ENCODE data around the gene KIF5C. TPM values are rescaled to one million over a fixed set of nuclear protein-coding genes. Genes with fewer than 3 reads are reported as not detected.

KIF5C gene
- total RNA-seq, 1 donor from 2014 or later, result 24.3 TPM

- no peaks in the 10 kb centered on the region for H3K9me3 ChIP-seq (ENCODE audit: insufficient read depth, low read depth, low read length)
- no peaks in the 10 kb centered on the region for H3K79me2 ChIP-seq (ENCODE audit: insufficient read depth, low read length)
- no peak overlapping the region for H3K4me2 ChIP-seq (ENCODE audit: low read length)
- H3K27me3 Mint-ChIP-seq (ENCODE audit: low read depth, unreplicated experiment), result peaks cover 5% of the 10 kb centered on the region
- H3K27me3 ChIP-seq (ENCODE audit: insufficient read depth, low read length), result peaks cover 2% of the 10 kb centered on the region
- no peaks in the 10 kb centered on the region for H3K4me1 ChIP-seq (ENCODE audit: insufficient read depth, low read length)
- no peaks in the 10 kb centered on the region for H3K9me3 Mint-ChIP-seq (ENCODE audit: unreplicated experiment)
- no peak overlapping the region for H2AFZ ChIP-seq (ENCODE audit: low read depth, low read length)
- H3K27ac Mint-ChIP-seq (ENCODE audit: unreplicated experiment), result no peak overlapping the region
- H3K4me3 Mint-ChIP-seq (ENCODE audit: unreplicated experiment), result no peak overlapping the region
- no peak overlapping the region for H3K4me3 ChIP-seq (ENCODE audit: insufficient read depth, low read depth, low read length)
- H3K36me3 ChIP-seq (ENCODE audit: insufficient read depth, low read length), result no peaks in the 10 kb centered on the region
- peaks cover 6% of the 10 kb centered on the region for H3K4me1 Mint-ChIP-seq (ENCODE audit: low read depth, unreplicated experiment)
- DNase-seq (ENCODE audit: low read depth), result no peak
- peaks cover 1% of the 10 kb centered on the region for H3K36me3 Mint-ChIP-seq (ENCODE audit: low read depth, unreplicated experiment)
- H3K9ac ChIP-seq (ENCODE audit: low read length), result no peak overlapping the region
- no peak for FAIRE-seq
- no peak for TF ChIP-seq CTCF (IDR thresholded peaks at IDR 0.05; ENCODE audit: insufficient read depth, low read depth, low read length)
- TF ChIP-seq EZH2 (IDR thresholded peaks at IDR 0.05; ENCODE audit: insufficient read depth, low read length), result no peak
- H3K27ac ChIP-seq (ENCODE audit: low read depth, low read length), result no peak overlapping the region
- H4K20me1 ChIP-seq (ENCODE audit: insufficient read depth, low read length), result no peaks in the 10 kb centered on the region
These were observed 152.7 kb downstream of the KIF5C start for GRCh38 chr2:149027590-149028250.

GRCh38 chr2:149028377-149028776 is 153.3 kb downstream of the KIF5C start:
- Histone ChIP-seq H3K27me3 (ENCODE audit: insufficient read depth, low read length) (peaks cover 2% of the 10 kb centered on the region), H3K9me3 (ENCODE audit: insufficient read depth, low read depth, low read length) (no peaks in the 10 kb centered on the region), H3K4me3 (ENCODE audit: insufficient read depth, low read depth, low read length) (no peak overlapping the region), H3K27ac (ENCODE audit: low read depth, low read length) (no peak overlapping the region), H3K4me1 (ENCODE audit: insufficient read depth, low read length) (no peaks in the 10 kb centered on the region), H3K79me2 (ENCODE audit: insufficient read depth, low read length) (no peaks in the 10 kb centered on the region), H4K20me1 (ENCODE audit: insufficient read depth, low read length) (no peaks in the 10 kb centered on the region), H2AFZ (ENCODE audit: low read depth, low read length) (no peak overlapping the region), H3K4me2 (ENCODE audit: low read length) (no peak overlapping the region), H3K9ac (ENCODE audit: low read length) (no peak overlapping the region), H3K36me3 (ENCODE audit: insufficient read depth, low read length) (no peaks in the 10 kb centered on the region)
- Mint-ChIP-seq H3K27ac (ENCODE audit: unreplicated experiment) (no peak overlapping the region), H3K4me1 (ENCODE audit: low read depth, unreplicated experiment) (peaks cover 6% of the 10 kb centered on the region), H3K9me3 (ENCODE audit: unreplicated experiment) (no peaks in the 10 kb centered on the region), H3K27me3 (ENCODE audit: low read depth, unreplicated experiment) (peaks cover 5% of the 10 kb centered on the region), H3K36me3 (ENCODE audit: low read depth, unreplicated experiment) (no peaks in the 10 kb centered on the region), H3K4me3 (ENCODE audit: unreplicated experiment) (no peak overlapping the region)
- no peak for TF ChIP-seq EZH2 (IDR thresholded peaks at IDR 0.05; ENCODE audit: insufficient read depth, low read length)
- TF ChIP-seq CTCF (IDR thresholded peaks at IDR 0.05; ENCODE audit: insufficient read depth, low read depth, low read length), result no peak
- DNase-seq (ENCODE audit: low read depth) (no peak), FAIRE-seq (no peak)

GRCh38 chr2:149028891-149029290 is 153.9 kb downstream of the KIF5C start:
- H3K4me2 ChIP-seq (ENCODE audit: low read length), result no peak overlapping the region
- H3K27me3 ChIP-seq (ENCODE audit: insufficient read depth, low read length), result peaks cover 2% of the 10 kb centered on the region
- no peaks in the 10 kb centered on the region for H3K4me1 ChIP-seq (ENCODE audit: insufficient read depth, low read length)
- peaks cover 6% of the 10 kb centered on the region for H3K27me3 Mint-ChIP-seq (ENCODE audit: low read depth, unreplicated experiment)
- no peak overlapping the region for H3K4me3 Mint-ChIP-seq (ENCODE audit: unreplicated experiment)
- FAIRE-seq (no peak), DNase-seq (ENCODE audit: low read depth) (no peak)
- no peaks in the 10 kb centered on the region for H4K20me1 ChIP-seq (ENCODE audit: insufficient read depth, low read length)
- no peak overlapping the region for H2AFZ ChIP-seq (ENCODE audit: low read depth, low read length)
- H3K4me3 ChIP-seq (ENCODE audit: insufficient read depth, low read depth, low read length), result no peak overlapping the region
- no peaks in the 10 kb centered on the region for H3K9me3 Mint-ChIP-seq (ENCODE audit: unreplicated experiment)
- no peaks in the 10 kb centered on the region for H3K36me3 Mint-ChIP-seq (ENCODE audit: low read depth, unreplicated experiment)
- H3K9me3 ChIP-seq (ENCODE audit: insufficient read depth, low read depth, low read length), result no peaks in the 10 kb centered on the region
- H3K27ac ChIP-seq (ENCODE audit: low read depth, low read length), result no peak overlapping the region
- no peak overlapping the region for H3K9ac ChIP-seq (ENCODE audit: low read length)
- no peaks in the 10 kb centered on the region for H3K79me2 ChIP-seq (ENCODE audit: insufficient read depth, low read length)
- TF ChIP-seq EZH2 (IDR thresholded peaks at IDR 0.05; ENCODE audit: insufficient read depth, low read length) (no peak), CTCF (IDR thresholded peaks at IDR 0.05; ENCODE audit: insufficient read depth, low read depth, low read length) (no peak)
- no peak overlapping the region for H3K27ac Mint-ChIP-seq (ENCODE audit: unreplicated experiment)
- no peaks in the 10 kb centered on the region for H3K36me3 ChIP-seq (ENCODE audit: insufficient read depth, low read length)
- peaks cover 6% of the 10 kb centered on the region for H3K4me1 Mint-ChIP-seq (ENCODE audit: low read depth, unreplicated experiment)

Measured in astrocyte (in vitro differentiated cells and primary cell).